Tibial nerve (tissue), 4 donors: Measurements from ENCODE around the gene RAB8B.

Source experiments
- EP300 ChIP-seq, 2 donors: sonication (generic); formaldehyde crosslinking; IDR thresholded peaks; one replicate each; pipeline ENCODE4 v1.6.1; 2017; ENCODE audit warnings: antibody characterized with exemption in 2 of 2, mild to moderate bottlenecking in 1 of 2
- TF ChIP-seq, protein P1 (sequence below), 5 experiments: fragments of 200-600 bp in 3 of 5; fragments of 450-650 bp in 2 of 5; sonication (generic) in 3 of 5; IDR thresholded peaks; one replicate each; pipeline ENCODE4 v1.5.1; 2016 to 2019; ENCODE audit warnings: antibody characterized with exemption in 5 of 5, mild to moderate bottlenecking in 3 of 5, moderate library complexity in 2 of 5

DNA sequence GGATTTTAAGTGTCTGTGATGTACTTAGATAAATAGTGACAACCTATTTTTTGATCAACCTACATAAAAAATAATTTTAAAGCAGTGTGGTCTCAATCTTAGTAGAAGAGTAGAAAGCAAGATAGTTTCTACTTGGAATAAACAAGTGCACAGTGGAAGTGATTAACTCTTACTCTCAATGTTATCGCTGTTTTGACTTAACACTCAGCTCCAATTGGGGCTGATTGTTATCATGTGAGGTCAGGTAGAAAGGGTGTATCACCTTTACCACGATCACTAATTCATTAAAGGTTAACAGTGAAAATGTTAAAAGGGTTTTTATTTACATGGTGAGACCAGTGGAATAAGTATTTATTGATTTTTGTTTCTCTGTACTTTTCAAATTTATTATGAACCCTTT is 65.6 kb downstream of the RAB8B start:
- TF ChIP-seq, protein P1, sequence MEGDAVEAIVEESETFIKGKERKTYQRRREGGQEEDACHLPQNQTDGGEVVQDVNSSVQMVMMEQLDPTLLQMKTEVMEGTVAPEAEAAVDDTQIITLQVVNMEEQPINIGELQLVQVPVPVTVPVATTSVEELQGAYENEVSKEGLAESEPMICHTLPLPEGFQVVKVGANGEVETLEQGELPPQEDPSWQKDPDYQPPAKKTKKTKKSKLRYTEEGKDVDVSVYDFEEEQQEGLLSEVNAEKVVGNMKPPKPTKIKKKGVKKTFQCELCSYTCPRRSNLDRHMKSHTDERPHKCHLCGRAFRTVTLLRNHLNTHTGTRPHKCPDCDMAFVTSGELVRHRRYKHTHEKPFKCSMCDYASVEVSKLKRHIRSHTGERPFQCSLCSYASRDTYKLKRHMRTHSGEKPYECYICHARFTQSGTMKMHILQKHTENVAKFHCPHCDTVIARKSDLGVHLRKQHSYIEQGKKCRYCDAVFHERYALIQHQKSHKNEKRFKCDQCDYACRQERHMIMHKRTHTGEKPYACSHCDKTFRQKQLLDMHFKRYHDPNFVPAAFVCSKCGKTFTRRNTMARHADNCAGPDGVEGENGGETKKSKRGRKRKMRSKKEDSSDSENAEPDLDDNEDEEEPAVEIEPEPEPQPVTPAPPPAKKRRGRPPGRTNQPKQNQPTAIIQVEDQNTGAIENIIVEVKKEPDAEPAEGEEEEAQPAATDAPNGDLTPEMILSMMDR (IDR thresholded peaks at IDR 0.05) = no peak
- no peak for TF ChIP-seq EP300 (IDR thresholded peaks at IDR 0.05)
